OCI-LY1 (cell line): ENCODE measurements around the gene AHSP.

Experiments
- CTCF ChIP-seq: fragments of 200-600 bp; sonication (generic), shearing (Covaris generic); IDR thresholded peaks from 2 replicates; pipeline ENCODE4 v1.5.1; 2017; ENCODE audit warnings: mild to moderate bottlenecking, antibody characterized with exemption, low read length, moderate library complexity, mixed read lengths
- EZH2 ChIP-seq: fragments of 200-600 bp; sonication (generic), shearing (Covaris generic); IDR thresholded peaks from 2 replicates; pipeline ENCODE4 v1.8.0; 2017; ENCODE audit warnings: borderline replicate concordance, mixed run types, mild to moderate bottlenecking, antibody characterized with exemption, low read length, moderate library complexity, mixed read lengths

DNA sequence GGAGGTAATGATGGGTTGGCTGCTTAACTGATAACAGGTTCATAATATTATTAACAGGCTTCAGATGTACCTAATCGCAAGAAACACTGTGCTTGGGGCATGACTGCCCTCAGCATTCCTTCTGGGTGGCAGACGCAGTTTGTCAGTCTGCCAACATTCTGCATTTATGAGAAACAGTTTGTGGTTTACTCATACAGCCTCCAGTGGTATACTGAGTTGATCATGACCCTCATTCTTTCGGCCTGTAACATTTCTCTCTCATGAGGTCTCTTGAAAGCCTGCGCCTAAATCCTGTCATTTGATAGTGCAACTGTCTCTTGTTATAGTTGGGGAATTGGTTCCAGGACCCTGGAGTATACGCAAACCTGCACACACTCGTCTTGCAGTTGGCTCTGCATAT is 14.6 kb upstream of the AHSP start:
- TF ChIP-seq CTCF (no peak), EZH2 (no peak)
